IPS-20b (cell line): ENCODE data around the gene PSMA5.

ENCODE experiments used
- H3K27ac ChIP-seq: one replicate; pipeline ENCODE4 v1.5.1; 2013; ENCODE audit warnings: low read length
- H3K27me3 ChIP-seq: 2 replicates; pipeline ENCODE4 v1.6.1; 2013; ENCODE audit warnings: mild to moderate bottlenecking, low read length, inconsistent platforms; ENCODE audit not compliant: insufficient read depth
- H3K36me3 ChIP-seq: 2 replicates; pipeline ENCODE4 v1.6.1; 2013; ENCODE audit warnings: low read depth, mild to moderate bottlenecking, inconsistent platforms, low read length, moderate library complexity; ENCODE audit not compliant: insufficient read depth
- H3K4me1 ChIP-seq: 2 replicates; pipeline ENCODE4 v1.6.1; 2013; ENCODE audit warnings: mild to moderate bottlenecking, control low read depth, inconsistent platforms, low read length, moderate library complexity; ENCODE audit not compliant: insufficient read depth
- H3K4me3 ChIP-seq: 2 replicates; pipeline ENCODE4 v1.5.1; 2013; ENCODE audit warnings: mild to moderate bottlenecking, low read length, inconsistent platforms
- H3K9ac ChIP-seq: 2 replicates; pipeline ENCODE4 v1.6.1; 2013; ENCODE audit warnings: low read depth, mild to moderate bottlenecking, inconsistent platforms, low read length, moderate library complexity
- H3K9me3 ChIP-seq: 2 replicates; pipeline ENCODE4 v1.6.1; 2013; ENCODE audit warnings: mild to moderate bottlenecking, low read depth, low read length, inconsistent platforms; ENCODE audit not compliant: insufficient read depth

Gene PSMA5

GRCh38 chr1:109356505-109356904 lies 69.7 kb downstream of the PSMA5 start:
- H3K36me3 ChIP-seq: peaks cover 17% of the 10 kb centered on the region
- no peak overlapping the region for H3K9ac ChIP-seq
- no peaks in the 10 kb centered on the region for H3K27me3 ChIP-seq
- no peak overlapping the region for H3K4me3 ChIP-seq
- H3K27ac ChIP-seq: no peak overlapping the region
- H3K9me3 ChIP-seq: no peaks in the 10 kb centered on the region
- peaks cover 9% of the 10 kb centered on the region; the same call in 1 of the 2 replicates for H3K4me1 ChIP-seq

GRCh38 chr1:109354929-109355328 lies 71.3 kb downstream of the PSMA5 start:
- H3K27me3 ChIP-seq: no peaks in the 10 kb centered on the region
- H3K4me1 ChIP-seq: peaks cover 2% of the 10 kb centered on the region; the same call in 1 of the 2 replicates
- H3K36me3 ChIP-seq: peaks cover 33% of the 10 kb centered on the region
- H3K27ac ChIP-seq: no peak overlapping the region
- no peak overlapping the region for H3K9ac ChIP-seq
- no peaks in the 10 kb centered on the region for H3K9me3 ChIP-seq
- no peak overlapping the region for H3K4me3 ChIP-seq

- Histone ChIP-seq H3K4me3 (no peak overlapping the region), H3K27me3 (no peaks in the 10 kb centered on the region), H3K27ac (no peak overlapping the region), H3K4me1 (peaks cover 2% of the 10 kb centered on the region; the same call in 1 of the 2 replicates), H3K36me3 (peaks cover 63% of the 10 kb centered on the region), H3K9me3 (no peaks in the 10 kb centered on the region), H3K9ac (no peak overlapping the region)
Observed at GRCh38 chr1:109351457-109351856, 74.8 kb downstream of the PSMA5 start.

GRCh38 chr1:109350655-109351054 lies 75.6 kb downstream of the PSMA5 start:
- H3K9me3 ChIP-seq: no peaks in the 10 kb centered on the region
- H3K27ac ChIP-seq: no peak overlapping the region
- H3K4me3 ChIP-seq: no peak overlapping the region
- peaks cover 2% of the 10 kb centered on the region; the same call in 1 of the 2 replicates for H3K4me1 ChIP-seq
- peaks cover 65% of the 10 kb centered on the region for H3K36me3 ChIP-seq
- no peaks in the 10 kb centered on the region for H3K27me3 ChIP-seq
- H3K9ac ChIP-seq: no peak overlapping the region

GRCh38 chr1:109350182-109350581 lies 76.1 kb downstream of the PSMA5 start:
- Histone ChIP-seq H3K9me3 (no peaks in the 10 kb centered on the region), H3K27ac (no peak overlapping the region), H3K9ac (no peak overlapping the region), H3K27me3 (no peaks in the 10 kb centered on the region), H3K4me3 (no peak overlapping the region), H3K36me3 (peaks cover 69% of the 10 kb centered on the region), H3K4me1 (peaks cover 1% of the 10 kb centered on the region; the same call in 1 of the 2 replicates)
